Fibroblast of villous mesenchyme (primary cell): ENCODE data around the gene MESP2. TPM values are rescaled to one million over a fixed set of nuclear protein-coding genes. Genes with fewer than 3 reads are reported as not detected.

Experiments
- DNase-seq: peaks from one replicate; pipeline ENCODE4 v3.0.0-alpha.2; 2010; ENCODE audit warnings: low read depth
- H3K4me3 ChIP-seq: 2 replicates; pipeline ENCODE4 v1.5.1; 2011; ENCODE audit warnings: low read depth, mild to moderate bottlenecking, low read length
- total RNA-seq: library from RNA; depleted of rRNA; stranded (reverse); fragments of >200 nt; gene quantifications from 2 replicates; pipeline ENCODE4 v1.2.3, GENCODE V29; 2012
- TF ChIP-seq, protein P1 (sequence below): IDR thresholded peaks from 2 replicates; pipeline ENCODE4 v1.5.1; 2012; ENCODE audit warnings: low read depth, mild to moderate bottlenecking, low read length; ENCODE audit not compliant: insufficient read depth

The MESP2 gene
- total RNA-seq, 1 donor = 0.43 TPM

DNA sequence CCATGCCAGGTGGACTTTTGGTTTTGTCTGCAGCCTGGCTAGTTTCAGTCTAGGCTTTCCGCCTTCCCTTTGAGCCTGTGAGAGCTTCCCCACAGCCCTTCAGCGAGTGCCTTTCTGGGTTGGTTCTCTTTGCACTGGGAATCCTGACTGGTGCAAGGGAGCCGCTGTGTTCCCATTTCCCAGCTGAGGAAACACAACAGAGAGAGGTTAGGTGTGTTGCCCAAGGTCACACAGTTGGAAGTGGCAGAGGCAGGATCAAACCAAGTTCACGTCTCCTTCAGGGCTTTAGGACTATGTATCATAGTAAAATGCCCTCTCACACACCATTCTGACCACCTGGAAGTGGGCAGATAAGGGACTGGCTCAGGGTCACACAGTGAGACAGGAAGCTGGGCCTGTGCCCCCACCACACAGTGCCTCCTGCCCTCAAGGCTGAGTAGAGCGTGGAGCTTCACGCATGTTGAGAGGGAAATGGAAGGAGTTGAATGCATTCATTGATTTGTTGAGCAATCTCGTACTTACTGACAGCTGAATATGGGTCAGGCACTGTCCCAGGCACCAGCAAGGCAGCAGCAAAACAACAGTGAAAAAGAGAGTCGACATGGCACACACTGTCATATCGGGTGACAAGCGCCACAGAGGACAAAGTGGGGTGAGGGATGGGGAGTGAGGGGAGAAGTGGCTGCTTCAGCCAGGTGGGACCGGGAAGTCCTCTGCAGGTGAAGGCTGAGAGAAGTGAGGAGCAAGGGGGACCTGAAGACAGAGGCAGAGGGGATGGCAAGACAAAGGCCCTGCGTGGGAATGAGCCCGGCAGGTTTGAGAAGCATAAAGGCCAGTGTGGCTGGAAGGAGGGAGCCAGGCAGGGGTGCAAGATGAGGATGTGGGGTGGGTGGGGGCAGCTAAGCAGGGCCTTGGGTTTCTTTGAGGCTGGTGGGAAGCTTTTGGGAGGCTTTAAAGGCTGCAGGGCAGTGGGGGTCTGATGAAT lies 50.8 kb downstream of the MESP2 start:
- H3K4me3 ChIP-seq = no peak overlapping the region
- TF ChIP-seq, protein P1, sequence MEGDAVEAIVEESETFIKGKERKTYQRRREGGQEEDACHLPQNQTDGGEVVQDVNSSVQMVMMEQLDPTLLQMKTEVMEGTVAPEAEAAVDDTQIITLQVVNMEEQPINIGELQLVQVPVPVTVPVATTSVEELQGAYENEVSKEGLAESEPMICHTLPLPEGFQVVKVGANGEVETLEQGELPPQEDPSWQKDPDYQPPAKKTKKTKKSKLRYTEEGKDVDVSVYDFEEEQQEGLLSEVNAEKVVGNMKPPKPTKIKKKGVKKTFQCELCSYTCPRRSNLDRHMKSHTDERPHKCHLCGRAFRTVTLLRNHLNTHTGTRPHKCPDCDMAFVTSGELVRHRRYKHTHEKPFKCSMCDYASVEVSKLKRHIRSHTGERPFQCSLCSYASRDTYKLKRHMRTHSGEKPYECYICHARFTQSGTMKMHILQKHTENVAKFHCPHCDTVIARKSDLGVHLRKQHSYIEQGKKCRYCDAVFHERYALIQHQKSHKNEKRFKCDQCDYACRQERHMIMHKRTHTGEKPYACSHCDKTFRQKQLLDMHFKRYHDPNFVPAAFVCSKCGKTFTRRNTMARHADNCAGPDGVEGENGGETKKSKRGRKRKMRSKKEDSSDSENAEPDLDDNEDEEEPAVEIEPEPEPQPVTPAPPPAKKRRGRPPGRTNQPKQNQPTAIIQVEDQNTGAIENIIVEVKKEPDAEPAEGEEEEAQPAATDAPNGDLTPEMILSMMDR = no peak
- no peak for DNase-seq

DNA sequence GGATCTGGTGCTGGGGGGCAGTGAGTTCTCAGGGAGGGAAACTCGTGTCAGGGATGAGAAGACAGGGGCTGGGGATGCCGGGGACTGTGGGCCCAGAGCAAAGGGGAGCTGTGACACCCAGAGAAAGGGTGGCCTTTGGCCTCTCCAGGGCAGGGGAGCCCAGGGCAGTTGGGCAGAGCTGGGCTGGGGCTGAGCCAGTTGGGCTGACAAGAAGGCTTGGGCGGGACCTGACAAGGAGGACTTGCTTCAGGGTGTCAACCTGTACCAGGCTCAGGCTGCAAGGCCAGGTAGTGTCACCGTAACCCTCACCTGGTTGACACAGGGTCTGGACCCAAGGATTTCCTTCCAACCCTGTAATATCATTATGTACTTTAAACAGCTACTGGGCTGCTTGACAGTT lies 51.7 kb downstream of the MESP2 start:
- TF ChIP-seq, protein P1 = no peak
- no peak overlapping the region for H3K4me3 ChIP-seq
- no peak for DNase-seq

Other genes with a start within 250 kb of the MESP2 start
- 5.2 TPM in 2 replicates for gene TICRR, start 200.9 kb upstream of the MESP2 start, total RNA-seq
- 12.2 and 13.4 TPM in 2 replicates for gene KIF7, start 120.9 kb upstream of the MESP2 start, total RNA-seq
- under 0.01 and 0.43 TPM in 2 replicates for gene PLIN1, start 97.0 kb upstream of the MESP2 start, total RNA-seq
- 3.9 and 8.2 TPM in 2 replicates for gene PEX11A, start 85.6 kb upstream of the MESP2 start, total RNA-seq
- gene WDR93, start 85.5 kb upstream of the MESP2 start, total RNA-seq = under 0.01 TPM in 1 of 2 replicates, not detected in the other
- gene MESP1, start 25.1 kb upstream of the MESP2 start, total RNA-seq = under 0.01 TPM in 2 replicates
- gene ANPEP, start 38.5 kb downstream of the MESP2 start, total RNA-seq = 52.5 and 54.0 TPM in 2 replicates
- gene AP3S2, start 117.7 kb downstream of the MESP2 start, total RNA-seq = 49.6 and 73.0 TPM in 2 replicates
- gene ARPIN, start 136.6 kb downstream of the MESP2 start, total RNA-seq = 10.8 and 16.1 TPM in 2 replicates
- gene ZNF710, start 225.0 kb downstream of the MESP2 start, total RNA-seq = 13.0 and 16.8 TPM in 2 replicates